ENCODE results near the gene MUC5B. TPM values are rescaled to one million over a fixed set of nuclear protein-coding genes. Genes with fewer than 3 reads are reported as not detected.
A peak's percentile ranks its signal among the peaks of the same experiment; 100 is the strongest.

Gene MUC5B
- total RNA-seq, 1 experiment from 2014 or later, result not detected

- no peak for TF ChIP-seq CTCF (IDR thresholded peaks at IDR 0.05; ENCODE audit: unreplicated experiment)
- POLR2A ChIA-PET, result no interaction called here
- Mint-ChIP-seq H3K27me3 (ENCODE audit: insufficient read depth, unreplicated experiment) (no peaks in the 10 kb centered on the region), H3K9me3 (ENCODE audit: unreplicated experiment) (no peaks in the 10 kb centered on the region), H3K4me3 (ENCODE audit: unreplicated experiment) (no peak overlapping the region), H3K27ac (ENCODE audit: low read depth, unreplicated experiment) (no peak overlapping the region), H3K36me3 (ENCODE audit: insufficient read depth, unreplicated experiment) (peaks cover 6% of the 10 kb centered on the region), H3K4me1 (ENCODE audit: insufficient read depth, unreplicated experiment) (peaks cover 7% of the 10 kb centered on the region)
- intact Hi-C loops (cut with micrococcal nuclease), result loop anchor here (10.0 kb wide), 2 partner anchors 82 to 232 kb away; partner anchors contain the start of gene BRSK2
- CTCF ChIA-PET, result interaction anchor here (0.6 to 1.1 kb wide), 2 partner anchors 16 to 86 kb away, joined by 3 read pairs; no protein-coding TSS in a partner anchor
- DNase-seq (ENCODE audit: unreplicated experiment), result no peak
- no TSS peak for BruUV-seq (replicated peaks)
These were observed 79.7 kb downstream of the MUC5B start for GRCh38 chr11:1302461-1303125.

- ChIA-PET POLR2A (no interaction called here), CTCF (interaction anchor here (0.6 to 1.1 kb wide), 2 partner anchors 16 to 86 kb away, joined by 3 read pairs; no protein-coding TSS in a partner anchor)
- H3K36me3 Mint-ChIP-seq (ENCODE audit: insufficient read depth, unreplicated experiment), result peaks cover 6% of the 10 kb centered on the region
- H3K27ac Mint-ChIP-seq (ENCODE audit: low read depth, unreplicated experiment), result peak overlapping the region; percentile 57
- intact Hi-C loops (cut with micrococcal nuclease), result loop anchor here (10.0 kb wide), 2 partner anchors 82 to 232 kb away; partner anchors contain the start of gene BRSK2
- no peaks in the 10 kb centered on the region for H3K9me3 Mint-ChIP-seq (ENCODE audit: unreplicated experiment)
- peak; percentile 55 for TF ChIP-seq CTCF (IDR thresholded peaks at IDR 0.05; ENCODE audit: unreplicated experiment)
- BruUV-seq (replicated peaks), result no TSS peak
- peak; percentile 62 for DNase-seq (ENCODE audit: unreplicated experiment)
- H3K4me3 Mint-ChIP-seq (ENCODE audit: unreplicated experiment), result no peak overlapping the region
- peaks cover 7% of the 10 kb centered on the region for H3K4me1 Mint-ChIP-seq (ENCODE audit: insufficient read depth, unreplicated experiment)
- H3K27me3 Mint-ChIP-seq (ENCODE audit: insufficient read depth, unreplicated experiment), result no peaks in the 10 kb centered on the region
These were observed 80.4 kb downstream of the MUC5B start for GRCh38 chr11:1303126-1303821.

- no TSS peak for BruUV-seq (replicated peaks)
- H3K27me3 Mint-ChIP-seq (ENCODE audit: insufficient read depth, unreplicated experiment), result no peaks in the 10 kb centered on the region
- no peak overlapping the region for H3K4me3 Mint-ChIP-seq (ENCODE audit: unreplicated experiment)
- CTCF ChIA-PET, result interaction anchor here (0.6 kb wide), 1 partner anchor 151 kb away, joined by 3 read pairs; no protein-coding TSS in a partner anchor
- intact Hi-C loops (cut with micrococcal nuclease), result loop anchor here (10.0 kb wide), 2 partner anchors 81 to 231 kb away; partner anchors contain the start of gene BRSK2
- TF ChIP-seq CTCF (IDR thresholded peaks at IDR 0.05; ENCODE audit: unreplicated experiment), result no peak
- POLR2A ChIA-PET, result no interaction called here
- H3K9me3 Mint-ChIP-seq (ENCODE audit: unreplicated experiment), result no peaks in the 10 kb centered on the region
- DNase-seq (ENCODE audit: unreplicated experiment), result no peak
- H3K27ac Mint-ChIP-seq (ENCODE audit: low read depth, unreplicated experiment), result peak overlapping the region; percentile 57
- peaks cover 6% of the 10 kb centered on the region for H3K36me3 Mint-ChIP-seq (ENCODE audit: insufficient read depth, unreplicated experiment)
- peaks cover 2% of the 10 kb centered on the region for H3K4me1 Mint-ChIP-seq (ENCODE audit: insufficient read depth, unreplicated experiment)
These were observed 81.1 kb downstream of the MUC5B start for GRCh38 chr11:1303973-1304372.

GRCh38 chr11:1304380-1304779 lies 81.5 kb downstream of the MUC5B start:
- Mint-ChIP-seq H3K27ac (ENCODE audit: low read depth, unreplicated experiment) (no peak overlapping the region), H3K36me3 (ENCODE audit: insufficient read depth, unreplicated experiment) (peaks cover 6% of the 10 kb centered on the region), H3K27me3 (ENCODE audit: insufficient read depth, unreplicated experiment) (no peaks in the 10 kb centered on the region), H3K9me3 (ENCODE audit: unreplicated experiment) (no peaks in the 10 kb centered on the region), H3K4me1 (ENCODE audit: insufficient read depth, unreplicated experiment) (no peaks in the 10 kb centered on the region), H3K4me3 (ENCODE audit: unreplicated experiment) (no peak overlapping the region)
- no peak for TF ChIP-seq CTCF (IDR thresholded peaks at IDR 0.05; ENCODE audit: unreplicated experiment)
- intact Hi-C loops (cut with micrococcal nuclease), result loop anchor here (10.0 kb wide), 2 partner anchors 80 to 230 kb away; partner anchors contain the start of gene BRSK2
- CTCF ChIA-PET, result interaction anchor here (0.6 kb wide), 1 partner anchor 150 kb away, joined by 3 read pairs; no protein-coding TSS in a partner anchor
- DNase-seq (ENCODE audit: unreplicated experiment), result no peak
- POLR2A ChIA-PET, result no interaction called here
- BruUV-seq (replicated peaks), result no TSS peak

Measured in MCF 10A (cell line).